WERI-Rb-1 (cell line): ENCODE data around the gene LATS2.

ENCODE experiments used
- DNase-seq: peaks from one replicate; pipeline ENCODE4 v3.0.0-alpha.2; 2020
- H3K27ac ChIP-seq: fragments of 250-450 bp; sonication (Bioruptor Pico); 2 replicates; pipeline ENCODE4 v1.5.1; 2020; ENCODE audit warnings: mild to moderate bottlenecking, moderate library complexity
- H3K27me3 ChIP-seq: fragments of 250-450 bp; sonication (Bioruptor Pico); 2 replicates; pipeline ENCODE4 v1.5.1; 2021; ENCODE audit warnings: mild to moderate bottlenecking, low read depth, moderate library complexity; ENCODE audit not compliant: insufficient read depth, severe bottlenecking
- H3K36me3 ChIP-seq: fragments of 250-450 bp; sonication (Bioruptor Pico); 2 replicates; pipeline ENCODE4 v1.5.1; 2020; ENCODE audit warnings: mild to moderate bottlenecking, moderate library complexity
- H3K4me3 ChIP-seq: 2 replicates; pipeline ENCODE4 v1.5.1; 2011; ENCODE audit warnings: low read depth, mild to moderate bottlenecking, control low read depth, low read length
- H3K9me3 ChIP-seq: fragments of 250-450 bp; sonication (Bioruptor Pico); 2 replicates; pipeline ENCODE4 v1.5.1; 2021; ENCODE audit warnings: mild to moderate bottlenecking, moderate library complexity; ENCODE audit not compliant: severe bottlenecking
- CTCF ChIP-seq: IDR thresholded peaks from 2 replicates; pipeline ENCODE4 v1.5.1; 2011; ENCODE audit warnings: low read depth, mild to moderate bottlenecking, control low read depth, inconsistent platforms, low read length

Gene LATS2

GRCh38 chr13:21034603-21035191 is 26.7 kb downstream of the LATS2 start:
- Histone ChIP-seq H3K36me3 (no peaks in the 10 kb centered on the region), H3K9me3 (no peaks in the 10 kb centered on the region), H3K27me3 (no peaks in the 10 kb centered on the region), H3K27ac (no peak overlapping the region), H3K4me3 (no peak overlapping the region)
- peak; percentile 9; the same call in 1 of the 2 replicates for TF ChIP-seq CTCF
- DNase-seq, result no peak

- TF ChIP-seq CTCF, result no peak
- H3K36me3 ChIP-seq, result no peaks in the 10 kb centered on the region
- no peak overlapping the region for H3K27ac ChIP-seq
- no peak for DNase-seq
- H3K9me3 ChIP-seq, result no peaks in the 10 kb centered on the region
- no peaks in the 10 kb centered on the region for H3K27me3 ChIP-seq
- H3K4me3 ChIP-seq, result no peak overlapping the region
Measured at GRCh38 chr13:21033856-21034602, 27.4 kb downstream of the LATS2 start.

- Histone ChIP-seq H3K9me3 (no peaks in the 10 kb centered on the region), H3K27me3 (no peaks in the 10 kb centered on the region), H3K4me3 (no peak overlapping the region), H3K36me3 (no peaks in the 10 kb centered on the region), H3K27ac (no peak overlapping the region)
- DNase-seq, result no peak
- no peak for TF ChIP-seq CTCF
Measured at GRCh38 chr13:21033212-21033840, 28.1 kb downstream of the LATS2 start.

- no peak for TF ChIP-seq CTCF
- Histone ChIP-seq H3K27ac (no peak overlapping the region), H3K36me3 (no peaks in the 10 kb centered on the region), H3K27me3 (no peaks in the 10 kb centered on the region), H3K4me3 (no peak overlapping the region), H3K9me3 (no peaks in the 10 kb centered on the region)
- no peak for DNase-seq
Measured at GRCh38 chr13:21032656-21033055, 28.7 kb downstream of the LATS2 start.

GRCh38 chr13:21031594-21032275 is 29.7 kb downstream of the LATS2 start:
- H3K36me3 ChIP-seq, result no peaks in the 10 kb centered on the region
- no peak overlapping the region for H3K4me3 ChIP-seq
- no peak for TF ChIP-seq CTCF
- H3K9me3 ChIP-seq, result no peaks in the 10 kb centered on the region
- H3K27ac ChIP-seq, result no peak overlapping the region
- no peak for DNase-seq
- no peaks in the 10 kb centered on the region for H3K27me3 ChIP-seq
